Measurements from ENCODE around the gene BMPR1A. TPM values are rescaled to one million over a fixed set of nuclear protein-coding genes. Genes with fewer than 3 reads are reported as not detected.

Gene BMPR1A
- total RNA-seq, 2 donors from 2014 or later: 69.4 to 96.4 TPM

DNA sequence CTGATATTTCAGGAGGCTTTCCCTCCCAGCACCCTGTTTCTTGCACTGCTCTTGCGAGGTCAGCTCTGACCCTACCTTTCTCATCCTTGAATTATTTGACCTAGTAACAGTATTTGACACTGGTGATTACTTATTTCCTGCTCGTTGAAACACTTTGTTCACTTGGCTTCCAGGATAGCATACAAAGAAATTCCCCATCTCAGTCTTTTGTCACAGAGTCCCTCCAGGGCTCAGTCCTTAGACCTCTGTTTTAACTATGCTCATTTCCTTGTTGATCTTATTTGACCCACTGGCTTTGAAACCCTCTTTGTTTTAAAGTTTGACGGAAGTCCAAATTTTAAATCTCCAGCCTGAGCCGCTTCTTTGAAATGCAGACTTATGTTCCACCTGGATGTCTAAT is 29.9 kb downstream of the BMPR1A start:
- H3K9ac ChIP-seq (ENCODE audit: extremely low read depth, low read length, poor library complexity, severe bottlenecking): no peak overlapping the region
- TF ChIP-seq, protein P1, sequence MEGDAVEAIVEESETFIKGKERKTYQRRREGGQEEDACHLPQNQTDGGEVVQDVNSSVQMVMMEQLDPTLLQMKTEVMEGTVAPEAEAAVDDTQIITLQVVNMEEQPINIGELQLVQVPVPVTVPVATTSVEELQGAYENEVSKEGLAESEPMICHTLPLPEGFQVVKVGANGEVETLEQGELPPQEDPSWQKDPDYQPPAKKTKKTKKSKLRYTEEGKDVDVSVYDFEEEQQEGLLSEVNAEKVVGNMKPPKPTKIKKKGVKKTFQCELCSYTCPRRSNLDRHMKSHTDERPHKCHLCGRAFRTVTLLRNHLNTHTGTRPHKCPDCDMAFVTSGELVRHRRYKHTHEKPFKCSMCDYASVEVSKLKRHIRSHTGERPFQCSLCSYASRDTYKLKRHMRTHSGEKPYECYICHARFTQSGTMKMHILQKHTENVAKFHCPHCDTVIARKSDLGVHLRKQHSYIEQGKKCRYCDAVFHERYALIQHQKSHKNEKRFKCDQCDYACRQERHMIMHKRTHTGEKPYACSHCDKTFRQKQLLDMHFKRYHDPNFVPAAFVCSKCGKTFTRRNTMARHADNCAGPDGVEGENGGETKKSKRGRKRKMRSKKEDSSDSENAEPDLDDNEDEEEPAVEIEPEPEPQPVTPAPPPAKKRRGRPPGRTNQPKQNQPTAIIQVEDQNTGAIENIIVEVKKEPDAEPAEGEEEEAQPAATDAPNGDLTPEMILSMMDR (conservative IDR thresholded peaks at IDR 0.05): no peak
- H3K4me3 Mint-ChIP-seq: no peak overlapping the region

DNA sequence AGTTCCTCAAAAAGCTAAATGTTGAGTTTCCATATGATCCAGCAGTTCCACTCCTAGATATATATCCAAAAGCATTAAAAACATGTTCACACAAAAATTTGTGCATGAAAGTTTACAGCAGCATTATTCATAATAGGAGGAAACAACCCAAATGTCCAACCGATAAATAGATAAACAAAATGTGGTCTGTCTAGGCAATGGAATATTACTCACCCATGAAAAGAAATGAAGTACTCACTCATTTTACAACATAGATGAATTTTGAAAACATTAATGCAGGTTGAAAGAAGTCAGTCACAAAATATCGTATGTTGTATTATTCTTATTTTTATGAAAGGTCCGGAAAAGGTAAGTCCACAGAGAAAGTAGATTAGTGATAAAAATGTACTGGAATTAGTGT is 34.0 kb downstream of the BMPR1A start:
- H3K4me1 Mint-ChIP-seq: peaks cover 1% of the 10 kb centered on the region
- TF ChIP-seq, protein P1 (conservative IDR thresholded peaks at IDR 0.05): no peak
- Histone ChIP-seq H3K9me3 (ENCODE audit: control insufficient read depth, low read length) (peaks cover 14% of the 10 kb centered on the region), H3K36me3 (ENCODE audit: control insufficient read depth, insufficient read depth, low read length) (peaks cover 14% of the 10 kb centered on the region), H3K4me3 (ENCODE audit: low read length) (no peak overlapping the region), H3K9ac (ENCODE audit: extremely low read depth, low read length, poor library complexity, severe bottlenecking) (no peak overlapping the region), H3K27ac (ENCODE audit: low read depth, low read length) (no peak overlapping the region), H3K27me3 (ENCODE audit: control insufficient read depth, insufficient read depth, low read length, poor library complexity, severe bottlenecking) (no peaks in the 10 kb centered on the region), H3K4me1 (ENCODE audit: control insufficient read depth, insufficient read depth, low read length) (no peaks in the 10 kb centered on the region)
- peaks cover 2% of the 10 kb centered on the region for H3K9me3 Mint-ChIP-seq
- peaks cover 22% of the 10 kb centered on the region for H3K36me3 Mint-ChIP-seq (ENCODE audit: low read depth)
- no peaks in the 10 kb centered on the region for H3K27me3 Mint-ChIP-seq (ENCODE audit: insufficient read depth)
- no peak overlapping the region for H3K27ac Mint-ChIP-seq
- DNase-seq: no peak
- WGBS, 2 experiments (ENCODE audit: insufficient coverage in 1 of 2, insufficient read length in 1 of 2): 93 to 100% methylated on average over 3 of the region's 3 CpGs
- H3K4me3 Mint-ChIP-seq: no peak overlapping the region

More for the DNA sequence above, 29.9 kb downstream of the BMPR1A start:
- H3K4me1 Mint-ChIP-seq: peaks cover 14% of the 10 kb centered on the region
- Histone ChIP-seq H3K9me3 (ENCODE audit: control insufficient read depth, low read length) (peaks cover 14% of the 10 kb centered on the region), H3K27me3 (ENCODE audit: control insufficient read depth, insufficient read depth, low read length, poor library complexity, severe bottlenecking) (no peaks in the 10 kb centered on the region), H3K27ac (ENCODE audit: low read depth, low read length) (peak overlapping the region; percentile 72), H3K36me3 (ENCODE audit: control insufficient read depth, insufficient read depth, low read length) (peaks cover 5% of the 10 kb centered on the region), H3K4me3 (ENCODE audit: low read length) (no peak overlapping the region), H3K4me1 (ENCODE audit: control insufficient read depth, insufficient read depth, low read length) (no peaks in the 10 kb centered on the region)
- H3K9me3 Mint-ChIP-seq: peaks cover 2% of the 10 kb centered on the region
- DNase-seq: no peak
- no peaks in the 10 kb centered on the region for H3K27me3 Mint-ChIP-seq (ENCODE audit: insufficient read depth)
- WGBS, 2 experiments (ENCODE audit: insufficient coverage in 1 of 2, insufficient read length in 1 of 2): 64 to 80% methylated on average over 4 of the region's 4 CpGs
- H3K36me3 Mint-ChIP-seq (ENCODE audit: low read depth): peaks cover 14% of the 10 kb centered on the region
- H3K27ac Mint-ChIP-seq: no peak overlapping the region

DNA sequence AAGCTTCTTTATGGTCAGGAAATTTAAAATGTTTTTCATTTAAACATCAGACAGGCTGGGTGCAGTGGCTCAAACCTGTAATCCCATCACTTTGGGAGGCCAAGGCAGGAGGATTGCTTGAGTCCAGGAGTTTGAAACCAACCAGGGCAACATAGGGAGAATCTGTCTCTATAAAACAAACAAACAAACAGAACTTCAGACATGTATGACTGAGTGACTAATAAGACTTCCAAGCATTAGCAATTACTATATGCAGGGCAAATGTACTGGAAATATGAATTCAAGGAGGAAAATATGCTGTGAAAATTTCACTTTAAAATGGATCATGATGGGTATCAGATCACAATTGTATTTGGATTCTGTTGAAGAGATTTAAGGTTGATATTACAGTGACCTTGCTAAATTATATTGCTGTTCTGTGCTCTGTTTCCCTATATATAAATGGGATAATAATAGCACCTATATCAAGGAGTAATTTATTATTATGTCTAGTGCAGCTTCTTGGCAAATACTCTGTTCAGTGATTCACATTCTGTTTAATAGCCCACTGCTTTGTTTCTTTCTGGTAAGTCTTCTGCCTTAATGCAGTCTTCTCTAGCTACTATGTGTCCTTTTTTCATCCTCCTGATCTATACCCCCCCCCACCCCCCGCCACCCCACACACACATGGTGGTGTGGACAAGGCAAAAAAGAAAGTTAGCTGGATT is 36.2 kb downstream of the BMPR1A start:
- H3K36me3 ChIP-seq (ENCODE audit: control insufficient read depth, insufficient read depth, low read length): peaks cover 9% of the 10 kb centered on the region
- H3K27ac ChIP-seq (ENCODE audit: low read depth, low read length): no peak overlapping the region
- H3K27me3 ChIP-seq (ENCODE audit: control insufficient read depth, insufficient read depth, low read length, poor library complexity, severe bottlenecking): no peaks in the 10 kb centered on the region
- Mint-ChIP-seq H3K4me3 (no peak overlapping the region), H3K4me1 (peaks cover 8% of the 10 kb centered on the region), H3K27me3 (ENCODE audit: insufficient read depth) (no peaks in the 10 kb centered on the region), H3K36me3 (ENCODE audit: low read depth) (peaks cover 21% of the 10 kb centered on the region), H3K27ac (peak overlapping the region; percentile 64), H3K9me3 (peaks cover 2% of the 10 kb centered on the region)
- no peak for DNase-seq
- no peaks in the 10 kb centered on the region for H3K4me1 ChIP-seq (ENCODE audit: control insufficient read depth, insufficient read depth, low read length)
- peaks cover 2% of the 10 kb centered on the region for H3K9me3 ChIP-seq (ENCODE audit: control insufficient read depth, low read length)
- TF ChIP-seq, protein P1 (conservative IDR thresholded peaks at IDR 0.05): no peak
- no peak overlapping the region for H3K4me3 ChIP-seq (ENCODE audit: low read length)
- no peak overlapping the region for H3K9ac ChIP-seq (ENCODE audit: extremely low read depth, low read length, poor library complexity, severe bottlenecking)
- WGBS, 2 experiments (ENCODE audit: insufficient coverage in 1 of 2, insufficient read length in 1 of 2): no CpG with 5 or more reads among the region's 1 CpG
